GM19035 (cell line): ENCODE results near the gene PPP1R13B.
"Not testable (repeated sequence)": the region's sequence is repeated elsewhere in the genome, so short reads cannot be mapped to it uniquely, and the experiment has no call there.

Experiments used
- ATAC-seq: cut with Tn5 transposase; IDR thresholded peaks from one replicate; pipeline ENCODE4 v1.9.1; 2021; ENCODE audit not compliant: unreplicated experiment

Gene PPP1R13B

GRCh38 chr14:103802356-103802755, 45.0 kb downstream of the PPP1R13B start:
- no peak for ATAC-seq

GRCh38 chr14:103801459-103801858, 45.9 kb downstream of the PPP1R13B start:
- ATAC-seq: no peak

GRCh38 chr14:103793192-103793591, 54.2 kb downstream of the PPP1R13B start:
- ATAC-seq: not testable (repeated sequence)

- ATAC-seq: no peak
These were observed 59.3 kb downstream of the PPP1R13B start for GRCh38 chr14:103788086-103788485.

- ATAC-seq: no peak
These were observed 65.0 kb downstream of the PPP1R13B start for GRCh38 chr14:103782376-103782775.

- ATAC-seq: not testable (repeated sequence)
These were observed 71.1 kb downstream of the PPP1R13B start for GRCh38 chr14:103776319-103776718.

- no peak for ATAC-seq
These were observed 71.9 kb downstream of the PPP1R13B start for GRCh38 chr14:103775506-103775905.

- ATAC-seq: no peak
These were observed 73.9 kb downstream of the PPP1R13B start for GRCh38 chr14:103773521-103773920.

- ATAC-seq: no peak
These were observed 75.2 kb downstream of the PPP1R13B start for GRCh38 chr14:103772078-103772712.

GRCh38 chr14:103770902-103771301, 76.5 kb downstream of the PPP1R13B start:
- ATAC-seq: no peak

- ATAC-seq: no peak
These were observed 76.9 kb downstream of the PPP1R13B start for GRCh38 chr14:103770500-103770899.

GRCh38 chr14:103767336-103767894, 80.0 kb downstream of the PPP1R13B start:
- ATAC-seq: no peak

GRCh38 chr14:103765526-103765925, 81.8 kb downstream of the PPP1R13B start:
- ATAC-seq: no peak

- peak; percentile 55 for ATAC-seq
These were observed 83.5 kb downstream of the PPP1R13B start for GRCh38 chr14:103763730-103764488.

- no peak for ATAC-seq
These were observed 84.8 kb downstream of the PPP1R13B start for GRCh38 chr14:103762541-103762940.

GRCh38 chr14:103762036-103762435, 85.3 kb downstream of the PPP1R13B start:
- ATAC-seq: no peak

- ATAC-seq: no peak
These were observed 89.2 kb downstream of the PPP1R13B start for GRCh38 chr14:103758059-103758776.

GRCh38 chr14:103755060-103755459, 92.3 kb downstream of the PPP1R13B start:
- no peak for ATAC-seq

- ATAC-seq: no peak
These were observed 93.6 kb downstream of the PPP1R13B start for GRCh38 chr14:103753774-103754173.

- no peak for ATAC-seq
These were observed 97.5 kb downstream of the PPP1R13B start for GRCh38 chr14:103749860-103750259.

- no peak for ATAC-seq
These were observed 97.9 kb downstream of the PPP1R13B start for GRCh38 chr14:103749452-103749851.

- ATAC-seq: no peak
These were observed 98.9 kb downstream of the PPP1R13B start for GRCh38 chr14:103748534-103748857.
